GM20000 (cell line): Measurements from ENCODE around the gene FPGS.

Experiments used
- DNase-seq: peaks from one replicate; pipeline ENCODE4 v3.0.0; 2012; ENCODE audit warnings: low spot score
- TF ChIP-seq, protein P1 (sequence below): IDR thresholded peaks from 2 replicates; pipeline ENCODE4 v1.5.1; 2012; ENCODE audit warnings: mild to moderate bottlenecking, control low read depth; ENCODE audit errors: extremely low read depth, missing control alignments

Gene FPGS

DNA sequence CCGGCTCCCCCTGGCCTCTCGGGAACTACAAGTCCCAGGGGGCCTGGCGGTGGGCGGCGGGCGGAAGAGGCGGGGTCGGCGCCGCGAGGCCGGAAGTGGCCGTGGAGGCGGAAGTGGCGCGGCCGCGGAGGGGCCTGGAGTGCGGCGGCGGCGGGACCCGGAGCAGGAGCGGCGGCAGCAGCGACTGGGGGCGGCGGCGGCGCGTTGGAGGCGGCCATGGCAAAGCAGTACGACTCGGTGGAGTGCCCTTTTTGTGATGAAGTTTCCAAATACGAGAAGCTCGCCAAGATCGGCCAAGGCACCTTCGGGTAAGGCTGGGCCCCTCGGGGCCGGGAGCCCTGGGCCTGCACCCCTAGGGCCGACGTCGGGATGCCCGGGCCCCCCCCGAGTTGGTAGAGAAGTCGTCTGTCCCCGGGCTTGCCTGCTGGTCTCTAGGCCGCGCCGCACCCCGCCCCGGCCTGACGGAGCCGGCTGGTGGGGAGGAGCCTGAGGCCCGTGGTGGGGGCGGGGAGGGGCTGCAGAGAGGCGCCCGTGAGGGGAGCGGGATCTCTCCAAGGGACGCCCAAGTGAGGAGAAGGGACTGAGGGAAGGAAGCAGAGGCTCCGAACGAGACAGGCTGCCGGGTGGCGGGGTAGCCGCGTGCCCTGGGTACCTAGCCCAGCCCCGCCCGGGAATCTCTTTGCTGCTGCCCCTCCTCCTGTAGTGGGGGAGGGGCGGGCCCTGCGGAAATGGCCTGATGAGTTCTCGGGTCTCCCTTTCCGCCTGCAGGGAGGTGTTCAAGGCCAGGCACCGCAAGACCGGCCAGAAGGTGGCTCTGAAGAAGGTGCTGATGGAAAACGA lies 16.5 kb upstream of the FPGS start, which contains the start of gene CDK9:
Gene CDK9, plus strand, starts transcription at position 102 of the 840 bp plus-strand sequence. Its CDS starts 115 bp downstream, at position 217.
- DNase-seq, result peak; percentile 98
- TF ChIP-seq, protein P1, sequence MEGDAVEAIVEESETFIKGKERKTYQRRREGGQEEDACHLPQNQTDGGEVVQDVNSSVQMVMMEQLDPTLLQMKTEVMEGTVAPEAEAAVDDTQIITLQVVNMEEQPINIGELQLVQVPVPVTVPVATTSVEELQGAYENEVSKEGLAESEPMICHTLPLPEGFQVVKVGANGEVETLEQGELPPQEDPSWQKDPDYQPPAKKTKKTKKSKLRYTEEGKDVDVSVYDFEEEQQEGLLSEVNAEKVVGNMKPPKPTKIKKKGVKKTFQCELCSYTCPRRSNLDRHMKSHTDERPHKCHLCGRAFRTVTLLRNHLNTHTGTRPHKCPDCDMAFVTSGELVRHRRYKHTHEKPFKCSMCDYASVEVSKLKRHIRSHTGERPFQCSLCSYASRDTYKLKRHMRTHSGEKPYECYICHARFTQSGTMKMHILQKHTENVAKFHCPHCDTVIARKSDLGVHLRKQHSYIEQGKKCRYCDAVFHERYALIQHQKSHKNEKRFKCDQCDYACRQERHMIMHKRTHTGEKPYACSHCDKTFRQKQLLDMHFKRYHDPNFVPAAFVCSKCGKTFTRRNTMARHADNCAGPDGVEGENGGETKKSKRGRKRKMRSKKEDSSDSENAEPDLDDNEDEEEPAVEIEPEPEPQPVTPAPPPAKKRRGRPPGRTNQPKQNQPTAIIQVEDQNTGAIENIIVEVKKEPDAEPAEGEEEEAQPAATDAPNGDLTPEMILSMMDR, result peak; percentile 4

DNA sequence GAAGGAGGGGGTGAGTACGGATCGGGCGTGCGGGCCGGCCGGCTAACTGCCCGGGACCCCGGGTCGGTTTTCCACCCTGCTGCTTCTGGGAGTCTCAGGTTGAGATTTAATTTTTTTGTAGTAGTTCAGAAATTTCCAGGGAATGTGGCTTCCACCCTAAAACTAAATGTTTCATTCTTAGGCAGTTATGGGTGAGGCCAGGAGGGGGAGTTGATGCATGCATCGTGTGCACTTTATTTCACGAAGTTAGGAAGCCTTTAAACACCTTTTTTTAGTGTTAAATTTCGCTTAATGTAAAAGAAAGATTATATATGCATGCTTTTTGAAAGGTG lies 15.9 kb upstream of the FPGS start:
- no peak for DNase-seq
- TF ChIP-seq, protein P1, result no peak

DNA sequence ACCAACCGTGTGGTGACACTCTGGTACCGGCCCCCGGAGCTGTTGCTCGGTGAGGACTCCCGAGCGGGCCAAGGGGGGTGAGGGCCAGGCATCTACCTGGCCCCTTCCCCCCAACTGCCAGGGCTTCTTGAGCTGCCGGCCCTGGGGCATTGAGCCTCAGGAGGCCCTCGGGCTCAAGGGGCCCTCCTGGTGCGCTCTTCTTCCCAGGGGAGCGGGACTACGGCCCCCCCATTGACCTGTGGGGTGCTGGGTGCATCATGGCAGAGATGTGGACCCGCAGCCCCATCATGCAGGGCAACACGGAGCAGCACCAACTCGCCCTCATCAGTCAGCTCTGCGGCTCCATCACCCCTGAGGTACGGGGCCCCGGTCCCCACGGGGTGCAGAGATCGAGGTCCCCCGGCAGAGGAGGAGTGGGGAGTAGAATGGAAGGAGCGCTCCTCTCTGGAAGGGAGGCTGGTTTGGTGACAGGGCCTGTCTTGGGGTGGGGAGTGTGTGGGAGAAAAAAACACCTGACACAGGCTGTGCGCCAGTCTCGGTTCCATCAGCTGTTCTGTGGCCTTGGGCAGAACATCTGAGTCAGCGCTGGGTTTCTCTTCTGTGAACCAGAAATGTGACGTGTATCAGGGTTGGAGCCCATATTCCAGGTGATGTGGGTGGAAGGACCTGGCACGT lies 14.2 kb upstream of the FPGS start:
- DNase-seq, result no peak
- TF ChIP-seq, protein P1, result no peak

DNA sequence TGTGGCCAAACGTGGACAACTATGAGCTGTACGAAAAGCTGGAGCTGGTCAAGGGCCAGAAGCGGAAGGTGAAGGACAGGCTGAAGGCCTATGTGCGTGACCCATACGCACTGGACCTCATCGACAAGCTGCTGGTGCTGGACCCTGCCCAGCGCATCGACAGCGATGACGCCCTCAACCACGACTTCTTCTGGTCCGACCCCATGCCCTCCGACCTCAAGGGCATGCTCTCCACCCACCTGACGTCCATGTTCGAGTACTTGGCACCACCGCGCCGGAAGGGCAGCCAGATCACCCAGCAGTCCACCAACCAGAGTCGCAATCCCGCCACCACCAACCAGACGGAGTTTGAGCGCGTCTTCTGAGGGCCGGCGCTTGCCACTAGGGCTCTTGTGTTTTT lies 13.5 kb upstream of the FPGS start:
- TF ChIP-seq, protein P1, result no peak
- DNase-seq, result no peak

DNA sequence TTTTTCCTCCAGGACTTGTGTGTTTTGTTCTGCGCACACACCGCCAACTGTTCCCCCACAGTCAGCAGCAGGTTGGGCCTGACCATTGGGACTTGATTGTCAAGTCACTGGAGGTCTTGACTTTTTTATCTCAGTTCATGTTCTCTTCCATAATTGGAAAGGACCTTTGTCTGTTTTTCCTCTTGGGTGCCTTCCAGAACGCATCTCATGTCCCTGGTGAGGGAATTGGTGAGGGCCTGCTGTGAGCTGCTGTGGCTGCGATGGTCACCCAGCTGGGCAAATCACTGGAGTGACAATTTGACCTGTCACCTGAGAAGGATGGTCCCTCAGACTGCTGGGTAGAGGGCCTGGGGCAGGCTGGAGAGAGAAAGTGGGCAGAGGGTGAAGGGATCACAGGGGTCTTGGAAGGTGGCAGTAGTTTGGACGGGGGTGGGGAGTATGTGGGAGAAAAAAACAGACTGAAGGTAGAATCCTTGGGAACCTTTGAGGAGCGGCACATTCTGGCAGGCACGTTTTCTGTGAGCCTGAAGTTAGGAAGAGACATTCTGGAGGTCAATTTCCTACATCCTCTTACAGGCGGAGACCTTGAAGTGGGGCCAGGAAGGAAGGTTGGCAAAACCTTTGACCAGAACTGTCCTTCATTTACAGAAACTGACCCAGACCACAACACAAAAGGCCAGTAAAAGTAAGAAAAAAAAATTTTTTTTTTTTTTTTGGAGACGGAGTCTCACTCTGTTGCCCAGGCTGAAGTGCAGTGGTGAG lies 12.4 kb upstream of the FPGS start:
- TF ChIP-seq, protein P1, result no peak
- no peak for DNase-seq

DNA sequence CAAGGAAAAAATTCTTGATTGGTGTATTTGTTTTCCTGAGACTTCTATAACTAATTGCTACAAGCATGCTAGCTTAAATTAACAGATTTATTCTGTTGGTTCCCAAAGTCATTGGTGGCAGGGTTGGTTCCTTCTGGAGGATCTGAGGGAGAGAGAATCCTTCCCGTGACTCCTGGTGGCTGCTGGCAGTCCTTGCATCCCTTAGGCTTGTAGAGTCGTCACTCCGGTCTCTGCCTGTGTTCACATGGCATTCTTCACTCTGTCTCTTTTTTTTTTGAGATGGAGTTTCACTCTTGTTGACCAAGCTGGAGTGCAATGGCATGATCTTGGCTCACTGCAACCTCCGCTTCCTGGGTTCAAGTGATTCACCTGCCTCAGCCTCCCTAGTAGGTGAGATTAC lies 11.6 kb upstream of the FPGS start:
- no peak for DNase-seq
- TF ChIP-seq, protein P1, result no peak
